ENCODE data around the gene TBCK. TPM values are rescaled to one million over a fixed set of nuclear protein-coding genes. Genes with fewer than 3 reads are reported as not detected.

Gene TBCK
- total and polyA plus RNA-seq, 2 of the 8 experiments (the other 6 are each of a cell fraction or from before 2014, with no cell fraction given): 10.2 to 18.7 TPM

DNA sequence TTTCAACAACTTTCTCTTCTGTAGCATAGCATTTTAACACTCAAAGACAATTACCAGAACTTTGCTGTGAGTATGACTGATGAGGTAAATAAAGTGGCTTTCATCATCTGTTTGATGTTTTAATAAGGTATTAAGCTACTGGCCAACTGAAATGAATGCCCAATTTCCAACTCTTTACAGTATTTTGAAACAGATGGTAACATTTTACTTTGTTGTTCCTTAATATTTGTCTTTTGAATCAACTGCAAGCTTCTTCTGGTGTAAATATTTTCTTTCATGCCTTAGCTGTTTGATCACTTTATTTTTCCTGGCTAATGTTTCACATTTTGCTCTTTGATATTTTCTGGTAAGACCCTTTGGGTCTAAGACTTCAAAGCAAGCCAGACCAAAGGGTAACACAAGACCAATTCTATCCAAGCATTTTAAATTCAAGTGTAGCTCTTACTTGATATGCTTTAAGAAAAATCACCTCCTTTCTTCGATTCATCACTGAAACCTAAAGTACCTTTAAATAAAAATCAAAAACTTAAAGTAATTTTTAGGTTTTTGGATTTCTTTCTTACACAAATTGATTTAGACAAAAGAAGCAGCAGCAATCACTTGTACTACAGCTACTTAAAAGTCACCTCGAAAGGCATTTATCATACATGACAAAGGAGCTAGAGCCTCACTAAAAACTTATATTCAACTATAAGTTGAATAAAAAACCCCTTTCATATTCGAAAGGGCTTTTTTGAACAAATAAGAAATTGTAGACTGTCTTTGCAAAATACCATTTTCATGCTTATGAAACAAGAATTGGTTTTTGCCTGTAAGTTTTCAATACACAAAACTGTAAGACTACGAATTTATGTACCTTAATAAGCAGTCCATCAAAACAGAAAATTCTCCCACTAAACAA is 57.6 kb downstream of the TBCK start (continued):
- TF ChIP-seq, protein P1, sequence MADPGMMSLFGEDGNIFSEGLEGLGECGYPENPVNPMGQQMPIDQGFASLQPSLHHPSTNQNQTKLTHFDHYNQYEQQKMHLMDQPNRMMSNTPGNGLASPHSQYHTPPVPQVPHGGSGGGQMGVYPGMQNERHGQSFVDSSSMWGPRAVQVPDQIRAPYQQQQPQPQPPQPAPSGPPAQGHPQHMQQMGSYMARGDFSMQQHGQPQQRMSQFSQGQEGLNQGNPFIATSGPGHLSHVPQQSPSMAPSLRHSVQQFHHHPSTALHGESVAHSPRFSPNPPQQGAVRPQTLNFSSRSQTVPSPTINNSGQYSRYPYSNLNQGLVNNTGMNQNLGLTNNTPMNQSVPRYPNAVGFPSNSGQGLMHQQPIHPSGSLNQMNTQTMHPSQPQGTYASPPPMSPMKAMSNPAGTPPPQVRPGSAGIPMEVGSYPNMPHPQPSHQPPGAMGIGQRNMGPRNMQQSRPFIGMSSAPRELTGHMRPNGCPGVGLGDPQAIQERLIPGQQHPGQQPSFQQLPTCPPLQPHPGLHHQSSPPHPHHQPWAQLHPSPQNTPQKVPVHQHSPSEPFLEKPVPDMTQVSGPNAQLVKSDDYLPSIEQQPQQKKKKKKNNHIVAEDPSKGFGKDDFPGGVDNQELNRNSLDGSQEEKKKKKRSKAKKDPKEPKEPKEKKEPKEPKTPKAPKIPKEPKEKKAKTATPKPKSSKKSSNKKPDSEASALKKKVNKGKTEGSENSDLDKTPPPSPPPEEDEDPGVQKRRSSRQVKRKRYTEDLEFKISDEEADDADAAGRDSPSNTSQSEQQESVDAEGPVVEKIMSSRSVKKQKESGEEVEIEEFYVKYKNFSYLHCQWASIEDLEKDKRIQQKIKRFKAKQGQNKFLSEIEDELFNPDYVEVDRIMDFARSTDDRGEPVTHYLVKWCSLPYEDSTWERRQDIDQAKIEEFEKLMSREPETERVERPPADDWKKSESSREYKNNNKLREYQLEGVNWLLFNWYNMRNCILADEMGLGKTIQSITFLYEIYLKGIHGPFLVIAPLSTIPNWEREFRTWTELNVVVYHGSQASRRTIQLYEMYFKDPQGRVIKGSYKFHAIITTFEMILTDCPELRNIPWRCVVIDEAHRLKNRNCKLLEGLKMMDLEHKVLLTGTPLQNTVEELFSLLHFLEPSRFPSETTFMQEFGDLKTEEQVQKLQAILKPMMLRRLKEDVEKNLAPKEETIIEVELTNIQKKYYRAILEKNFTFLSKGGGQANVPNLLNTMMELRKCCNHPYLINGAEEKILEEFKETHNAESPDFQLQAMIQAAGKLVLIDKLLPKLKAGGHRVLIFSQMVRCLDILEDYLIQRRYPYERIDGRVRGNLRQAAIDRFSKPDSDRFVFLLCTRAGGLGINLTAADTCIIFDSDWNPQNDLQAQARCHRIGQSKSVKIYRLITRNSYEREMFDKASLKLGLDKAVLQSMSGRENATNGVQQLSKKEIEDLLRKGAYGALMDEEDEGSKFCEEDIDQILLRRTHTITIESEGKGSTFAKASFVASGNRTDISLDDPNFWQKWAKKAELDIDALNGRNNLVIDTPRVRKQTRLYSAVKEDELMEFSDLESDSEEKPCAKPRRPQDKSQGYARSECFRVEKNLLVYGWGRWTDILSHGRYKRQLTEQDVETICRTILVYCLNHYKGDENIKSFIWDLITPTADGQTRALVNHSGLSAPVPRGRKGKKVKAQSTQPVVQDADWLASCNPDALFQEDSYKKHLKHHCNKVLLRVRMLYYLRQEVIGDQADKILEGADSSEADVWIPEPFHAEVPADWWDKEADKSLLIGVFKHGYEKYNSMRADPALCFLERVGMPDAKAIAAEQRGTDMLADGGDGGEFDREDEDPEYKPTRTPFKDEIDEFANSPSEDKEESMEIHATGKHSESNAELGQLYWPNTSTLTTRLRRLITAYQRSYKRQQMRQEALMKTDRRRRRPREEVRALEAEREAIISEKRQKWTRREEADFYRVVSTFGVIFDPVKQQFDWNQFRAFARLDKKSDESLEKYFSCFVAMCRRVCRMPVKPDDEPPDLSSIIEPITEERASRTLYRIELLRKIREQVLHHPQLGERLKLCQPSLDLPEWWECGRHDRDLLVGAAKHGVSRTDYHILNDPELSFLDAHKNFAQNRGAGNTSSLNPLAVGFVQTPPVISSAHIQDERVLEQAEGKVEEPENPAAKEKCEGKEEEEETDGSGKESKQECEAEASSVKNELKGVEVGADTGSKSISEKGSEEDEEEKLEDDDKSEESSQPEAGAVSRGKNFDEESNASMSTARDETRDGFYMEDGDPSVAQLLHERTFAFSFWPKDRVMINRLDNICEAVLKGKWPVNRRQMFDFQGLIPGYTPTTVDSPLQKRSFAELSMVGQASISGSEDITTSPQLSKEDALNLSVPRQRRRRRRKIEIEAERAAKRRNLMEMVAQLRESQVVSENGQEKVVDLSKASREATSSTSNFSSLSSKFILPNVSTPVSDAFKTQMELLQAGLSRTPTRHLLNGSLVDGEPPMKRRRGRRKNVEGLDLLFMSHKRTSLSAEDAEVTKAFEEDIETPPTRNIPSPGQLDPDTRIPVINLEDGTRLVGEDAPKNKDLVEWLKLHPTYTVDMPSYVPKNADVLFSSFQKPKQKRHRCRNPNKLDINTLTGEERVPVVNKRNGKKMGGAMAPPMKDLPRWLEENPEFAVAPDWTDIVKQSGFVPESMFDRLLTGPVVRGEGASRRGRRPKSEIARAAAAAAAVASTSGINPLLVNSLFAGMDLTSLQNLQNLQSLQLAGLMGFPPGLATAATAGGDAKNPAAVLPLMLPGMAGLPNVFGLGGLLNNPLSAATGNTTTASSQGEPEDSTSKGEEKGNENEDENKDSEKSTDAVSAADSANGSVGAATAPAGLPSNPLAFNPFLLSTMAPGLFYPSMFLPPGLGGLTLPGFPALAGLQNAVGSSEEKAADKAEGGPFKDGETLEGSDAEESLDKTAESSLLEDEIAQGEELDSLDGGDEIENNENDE (IDR thresholded peaks at IDR 0.05; ENCODE audit: insufficient replicate concordance, low read length): peak; percentile 35
